ENCODE measurements around the gene LIMS2.

- TF ChIP-seq POLR2A (IDR thresholded peaks at IDR 0.05) = no peak
- TF ChIP-seq CTCF (IDR thresholded peaks at IDR 0.05) = no peak
These were observed 64.8 kb downstream of the LIMS2 start for GRCh38 chr2:127610561-127610960.

Measured in body of pancreas (tissue), 4 donors.